GM04504 (cell line): Measurements from ENCODE around the gene HBZ.
"Not testable (repeated sequence)": the region's sequence is repeated elsewhere in the genome, so short reads cannot be mapped to it uniquely, and the experiment has no call there.

ENCODE experiments used
- DNase-seq: peaks from one replicate; pipeline ENCODE4 v3.0.0-alpha.2; 2012; ENCODE audit warnings: low read depth

HBZ gene

GRCh38 chr16:152141-153128 is at the start of gene HBZ:
Gene HBZ, plus strand, starts transcription at chr16:152644. Its CDS starts 266 bp downstream, at chr16:152910.
- no peak for DNase-seq

DNA sequence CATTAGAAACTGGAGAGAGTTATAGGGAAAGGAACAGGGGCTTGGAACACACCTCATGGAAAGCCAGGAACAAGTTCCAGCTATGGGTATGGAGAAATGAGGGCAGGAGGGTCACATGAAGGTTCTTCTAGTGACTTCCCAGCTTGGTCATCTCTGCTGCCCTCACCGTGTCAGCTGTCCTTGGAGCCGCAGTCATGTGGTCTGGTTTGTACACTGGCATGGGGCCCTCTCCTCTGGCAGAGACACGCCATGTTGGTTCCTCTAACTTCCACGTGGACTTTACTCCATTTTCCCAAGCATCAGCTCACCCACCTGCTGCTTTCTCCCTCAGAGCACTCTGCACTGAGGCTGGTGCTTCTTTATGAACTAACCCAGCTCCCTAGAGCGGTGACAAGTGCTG is 48.1 kb upstream of the HBZ start:
- DNase-seq: no peak

DNA sequence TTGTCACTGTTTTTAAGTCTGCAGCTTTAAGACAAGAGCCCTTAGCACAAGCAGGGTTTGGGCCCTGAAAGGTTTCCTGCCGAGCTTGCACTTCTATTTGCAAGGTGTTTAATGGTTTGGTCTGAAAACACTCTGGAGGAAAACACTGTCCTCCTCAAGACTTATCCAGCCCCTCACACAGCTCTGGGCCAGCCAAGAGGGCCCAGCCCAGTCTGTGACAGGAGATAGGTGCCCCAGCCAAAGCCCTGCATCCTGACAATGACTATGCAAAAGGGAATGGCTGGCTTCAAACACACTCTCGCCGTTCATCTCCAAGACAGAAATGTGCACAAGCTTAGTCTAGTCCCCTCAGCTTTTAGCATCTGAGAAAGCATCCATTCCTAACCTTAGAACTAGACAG is 47.5 kb upstream of the HBZ start:
- no peak for DNase-seq

DNA sequence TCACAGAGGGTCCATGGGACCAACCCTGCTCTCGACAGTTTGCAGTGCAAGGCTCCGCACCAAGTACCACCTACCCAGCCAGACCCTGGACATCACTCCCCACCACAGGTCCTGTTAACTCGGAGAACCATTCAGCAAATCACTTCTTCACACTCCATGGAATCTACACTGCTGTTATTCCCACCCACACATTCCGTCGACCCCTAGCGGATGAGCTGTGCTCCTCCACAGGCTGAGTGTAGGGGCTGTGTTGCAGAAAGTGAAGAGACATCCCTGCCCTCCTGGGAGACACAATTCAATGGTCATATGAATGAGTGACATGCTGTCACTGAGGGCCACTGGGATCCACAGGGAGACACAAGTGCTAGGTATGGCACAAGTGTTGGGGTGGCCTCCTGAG is 46.9 kb upstream of the HBZ start:
- no peak for DNase-seq

GRCh38 chr16:106623-107324 is 45.7 kb upstream of the HBZ start:
- DNase-seq: peak; percentile 48

DNA sequence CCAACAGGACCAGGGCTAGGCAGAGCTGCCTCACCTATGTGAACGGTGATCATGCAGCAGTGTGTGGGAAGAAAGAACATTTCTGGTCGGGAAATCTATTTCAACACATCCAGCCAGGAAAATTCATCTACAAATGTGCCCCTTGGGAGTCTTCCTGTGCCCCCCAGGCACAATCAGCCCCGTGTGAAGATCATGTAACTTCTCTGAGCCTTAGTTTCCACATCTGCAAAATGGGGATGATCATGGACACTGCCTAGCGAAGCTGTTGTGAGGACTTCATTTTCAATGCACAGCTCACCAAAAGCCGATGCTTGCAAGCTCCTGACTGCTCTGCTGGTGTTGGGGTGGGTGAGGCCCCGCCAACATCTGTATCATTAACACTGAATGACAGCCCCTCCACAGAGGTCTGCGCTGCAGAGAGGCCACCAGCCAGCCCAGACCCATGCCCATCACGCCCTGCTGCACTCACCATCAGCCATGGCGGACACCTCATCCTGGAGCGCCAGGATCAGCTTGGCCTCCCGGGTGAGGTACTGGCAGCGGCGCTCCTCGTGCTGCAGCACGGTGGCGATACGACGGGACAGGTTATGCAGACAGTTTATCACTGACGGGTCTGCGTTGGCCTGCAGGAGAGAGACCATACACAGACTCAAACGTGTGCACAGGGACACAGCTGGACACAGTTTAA is 40.1 kb upstream of the HBZ start:
- DNase-seq: no peak

DNA sequence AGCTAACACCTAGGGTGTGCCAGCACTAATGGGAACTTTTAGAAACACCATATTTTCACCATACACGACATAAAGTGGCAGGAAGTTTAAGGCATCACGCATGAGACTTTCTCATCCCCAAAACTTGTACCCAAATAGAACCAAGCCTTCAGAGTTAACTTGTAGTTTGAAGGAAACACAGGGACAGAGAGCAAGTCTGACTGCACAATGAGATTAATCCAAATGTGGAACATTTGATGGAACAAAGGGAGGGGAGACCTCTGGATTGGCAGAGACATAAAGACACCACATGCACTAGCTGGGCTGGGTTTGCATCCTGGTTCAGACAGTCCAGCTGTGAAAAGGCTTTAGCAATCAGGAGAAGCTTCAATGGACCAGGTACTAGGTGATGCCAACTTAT is 38.1 kb upstream of the HBZ start:
- no peak for DNase-seq

DNA sequence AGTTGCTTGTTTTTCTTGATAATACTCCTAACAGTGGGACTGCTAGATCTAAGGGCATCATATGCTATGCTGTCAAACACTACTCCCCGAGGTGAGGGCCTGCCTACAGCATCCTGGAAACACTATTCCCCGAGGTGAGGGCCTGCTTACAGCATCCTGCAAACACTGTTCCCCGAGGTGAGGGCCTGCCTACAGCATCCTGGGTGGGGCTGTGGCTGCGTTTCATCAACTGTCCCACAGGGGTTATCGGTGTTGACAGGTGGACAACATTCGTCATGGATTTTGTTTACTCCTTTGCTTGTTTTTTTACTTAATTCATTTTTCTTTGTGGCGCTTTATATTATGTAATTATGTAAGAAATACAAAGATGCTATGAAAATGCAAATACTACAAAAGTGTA is 36.4 kb upstream of the HBZ start:
- DNase-seq: no peak

DNA sequence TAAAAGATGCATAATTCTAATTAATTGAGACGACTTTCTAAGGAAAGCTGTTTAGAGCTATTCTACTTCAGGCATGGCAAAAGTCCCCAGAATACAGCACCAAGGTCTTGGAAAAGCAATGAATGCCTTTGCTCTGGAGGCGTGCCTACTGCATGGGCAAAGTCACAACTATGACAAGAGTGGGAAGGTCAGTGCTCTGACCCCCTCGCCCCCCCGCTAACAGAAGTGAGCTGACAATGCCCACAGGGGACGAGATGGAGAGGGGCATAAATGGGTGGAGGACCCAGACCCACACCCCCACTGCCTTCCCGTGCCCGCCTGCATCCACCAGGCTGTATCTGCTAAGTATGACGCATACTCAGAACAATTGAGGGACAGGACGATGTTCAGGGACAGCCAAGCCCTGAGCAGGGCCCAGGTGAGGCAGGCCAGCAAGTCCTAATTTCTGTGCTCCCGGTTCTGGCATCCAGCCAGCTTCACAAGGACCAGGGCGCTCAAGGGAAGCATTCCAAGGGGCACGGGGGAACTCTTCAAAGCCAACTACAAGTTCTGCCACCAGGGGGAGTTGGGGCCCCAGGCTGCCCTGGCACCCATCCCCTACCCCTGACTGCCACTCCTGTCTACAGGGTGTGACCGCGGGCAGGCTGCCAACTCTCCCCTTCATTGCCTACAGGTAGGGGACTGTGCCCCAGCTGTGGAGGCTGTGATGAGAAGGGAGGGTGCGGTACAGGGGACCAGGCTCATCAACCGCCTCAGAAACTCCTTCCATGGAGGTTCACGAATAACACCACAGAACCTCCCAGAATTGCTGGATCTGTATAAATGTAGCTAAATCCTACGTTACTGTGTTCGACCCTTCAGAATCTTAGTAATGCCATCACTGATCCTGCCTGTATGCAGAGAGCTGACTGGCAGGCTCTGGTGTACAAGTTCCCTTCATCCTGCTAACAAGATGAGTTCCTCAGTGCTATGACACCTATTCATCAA is 34.8 kb upstream of the HBZ start:
- DNase-seq: no peak

GRCh38 chr16:118857-119256 is 33.6 kb upstream of the HBZ start:
- no peak for DNase-seq

GRCh38 chr16:119295-119694 is 33.1 kb upstream of the HBZ start:
- no peak for DNase-seq

DNA sequence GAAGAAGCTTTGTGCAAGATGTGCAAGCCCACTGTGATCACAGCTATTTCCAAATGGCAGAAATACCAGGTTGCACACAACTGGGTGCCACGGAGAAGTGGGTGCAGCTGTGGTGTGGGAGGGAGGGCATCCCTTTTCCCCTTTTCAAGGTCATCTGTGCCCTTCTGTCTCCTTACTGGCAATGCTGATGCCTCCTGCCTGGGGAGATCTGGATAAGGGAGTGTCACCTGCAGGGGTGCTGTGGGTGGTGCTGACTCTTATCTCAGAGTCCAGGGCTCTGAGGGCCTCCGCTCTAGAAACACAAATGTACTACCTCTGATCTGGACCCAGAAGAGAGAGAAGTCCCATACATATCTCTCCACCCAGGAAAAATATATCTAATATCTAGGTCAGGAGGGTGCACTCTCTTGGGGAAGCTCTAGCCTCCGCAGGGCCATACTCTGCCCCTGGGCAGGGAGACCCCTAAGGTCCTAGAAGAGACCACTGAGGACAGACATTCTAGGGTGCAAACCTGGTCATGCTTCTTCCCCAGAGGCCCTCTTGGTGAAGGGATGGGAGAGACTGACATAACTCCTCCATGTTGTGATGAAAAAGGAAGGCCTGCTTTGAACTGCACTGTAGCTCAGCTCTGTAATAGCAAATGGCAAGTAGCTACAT is 32.5 kb upstream of the HBZ start:
- no peak for DNase-seq

GRCh38 chr16:120756-121155 is 31.7 kb upstream of the HBZ start:
- no peak for DNase-seq

DNA sequence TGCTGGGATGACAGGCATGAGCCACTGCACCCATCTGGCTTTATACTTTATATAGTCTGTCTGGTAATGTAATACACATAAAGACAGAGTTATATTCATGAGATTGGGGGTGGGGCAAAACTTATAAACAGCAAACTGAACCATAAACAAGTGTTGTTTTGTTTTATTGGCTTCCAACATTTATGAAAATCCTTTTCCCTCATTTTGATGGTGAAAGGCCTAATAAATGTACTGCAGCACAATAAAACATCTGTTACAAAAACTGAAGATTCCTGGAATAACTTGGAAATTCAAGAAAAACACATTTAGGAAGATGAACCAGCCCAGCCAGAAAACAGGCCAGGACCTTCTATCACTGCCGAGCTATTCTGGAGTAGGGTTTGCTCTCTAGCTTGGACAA is 30.1 kb upstream of the HBZ start:
- DNase-seq: no peak

- DNase-seq: not testable (repeated sequence)
These were observed 28.7 kb upstream of the HBZ start for GRCh38 chr16:123558-124350.

- DNase-seq: no peak
These were observed 27.4 kb upstream of the HBZ start for GRCh38 chr16:125011-125410.

GRCh38 chr16:129075-129474 is 23.4 kb upstream of the HBZ start:
- DNase-seq: no peak

DNA sequence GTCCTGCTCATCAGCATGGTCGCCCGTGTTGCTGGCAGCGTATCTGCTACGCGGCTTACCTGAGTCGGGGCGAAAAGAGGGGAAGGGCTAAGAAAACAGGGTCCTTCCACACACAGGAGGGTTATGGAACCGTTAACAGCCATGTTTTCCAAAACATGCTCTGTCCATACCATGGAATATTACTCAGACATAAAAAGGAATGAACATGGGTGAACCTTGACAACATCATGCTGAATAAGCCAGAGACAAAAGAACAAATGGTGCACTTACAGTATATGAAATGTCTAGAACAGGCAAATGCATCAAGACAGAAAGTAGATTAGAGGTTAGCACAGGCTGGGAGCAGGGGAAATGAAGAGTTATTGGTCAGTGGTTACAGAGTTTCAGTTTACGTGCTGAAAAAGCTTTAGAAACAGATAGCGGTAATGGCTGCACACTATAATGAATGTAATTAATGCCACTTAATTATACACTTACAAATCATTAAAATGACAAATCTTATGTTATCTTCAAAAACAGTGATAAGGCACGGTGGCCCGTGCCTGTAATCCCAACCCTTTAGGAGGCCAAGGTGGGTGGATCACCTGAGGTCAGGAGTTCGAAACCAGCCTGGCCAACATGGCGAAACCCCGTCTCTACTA is 21.8 kb upstream of the HBZ start:
- DNase-seq: no peak

DNA sequence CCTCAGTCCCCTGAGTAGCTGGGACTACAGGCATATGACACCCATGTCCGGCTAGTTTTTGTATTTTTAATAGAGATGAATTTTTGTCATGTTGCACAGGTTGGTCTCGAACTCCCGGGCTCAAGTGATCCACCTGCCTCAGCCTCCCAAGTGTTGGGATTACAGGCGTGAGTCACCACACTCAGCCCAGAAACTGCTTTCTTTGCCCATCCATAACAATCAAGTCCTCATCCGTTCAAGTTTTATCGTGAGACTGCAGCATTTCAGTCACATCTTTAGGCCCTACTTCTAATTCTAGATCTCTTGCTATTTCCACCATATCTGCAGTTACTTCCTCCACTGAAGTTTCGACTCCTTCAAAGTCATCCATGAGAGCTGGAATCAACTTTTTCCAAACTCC is 20.3 kb upstream of the HBZ start:
- DNase-seq: no peak

DNA sequence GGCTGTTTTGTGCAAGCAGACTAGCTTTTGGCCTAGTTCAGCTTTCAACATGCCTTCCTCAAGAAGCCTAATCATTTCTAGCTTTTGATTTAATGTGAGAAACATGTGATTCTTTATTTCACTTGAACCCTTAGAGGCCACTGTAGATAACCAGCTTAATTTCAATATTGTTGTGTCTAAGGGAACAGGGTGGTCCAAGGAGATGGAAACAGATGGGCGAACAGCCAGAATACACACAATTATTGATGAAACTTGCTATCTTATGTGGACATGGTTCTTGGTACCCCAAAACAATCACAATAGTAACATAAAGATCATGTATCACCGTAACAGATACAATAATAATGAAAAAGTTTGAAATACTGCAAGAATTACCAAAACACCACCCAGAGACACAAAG is 18.7 kb upstream of the HBZ start:
- DNase-seq: no peak
